ENCODE data around the gene NR5A2. TPM values are rescaled to one million over a fixed set of nuclear protein-coding genes. Genes with fewer than 3 reads are reported as not detected.

The NR5A2 gene
- total RNA-seq, result not detected in 2 replicates

DNA sequence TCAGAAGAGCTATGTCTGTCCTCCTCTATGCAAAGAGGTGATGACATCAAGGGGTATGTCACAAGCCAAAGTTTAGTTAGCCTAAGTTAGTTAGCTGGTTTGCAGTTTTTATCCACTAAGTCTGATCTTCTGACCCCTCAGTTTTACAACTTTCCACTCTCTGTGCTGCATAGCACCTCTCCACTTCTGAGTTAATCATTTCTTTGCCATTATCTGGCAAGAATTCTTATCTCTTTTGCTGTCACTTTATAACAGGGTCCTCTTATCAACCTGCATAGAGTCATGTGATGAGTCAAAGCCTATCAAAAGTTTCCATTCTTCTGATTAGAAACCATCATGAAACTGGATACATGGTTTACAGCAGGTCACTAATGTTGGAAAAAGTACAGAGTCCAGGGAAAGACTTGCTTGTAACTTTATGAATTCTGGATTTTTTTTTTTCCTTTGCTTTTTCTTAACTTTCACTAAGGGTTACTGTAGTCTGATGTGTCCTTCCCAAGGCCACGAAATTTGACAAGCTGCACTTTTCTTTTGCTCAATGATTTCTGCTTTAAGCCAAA is at the start of gene NR5A2:
NR5A2 (plus strand) TSS at position 447 of the 560 bp plus-strand sequence. CDS start 138 bp downstream, outside the sequence.
- peaks cover 8% of the 10 kb centered on the region for H3K27me3 ChIP-seq (ENCODE audit: control insufficient read depth, insufficient read depth, low read length)
- no peak for TF ChIP-seq CTCF (IDR thresholded peaks at IDR 0.05; ENCODE audit: insufficient read depth, low read length, severe bottlenecking)
- DNase-seq (ENCODE audit: low read depth), result no peak
- no peak within 1 kb of the TSS for H3K4me3 ChIP-seq (ENCODE audit: low read depth, low read length)
- no peak for FAIRE-seq
- no peaks in the 10 kb centered on the region for H3K36me3 ChIP-seq (ENCODE audit: control insufficient read depth, insufficient read depth, low read length)

DNA sequence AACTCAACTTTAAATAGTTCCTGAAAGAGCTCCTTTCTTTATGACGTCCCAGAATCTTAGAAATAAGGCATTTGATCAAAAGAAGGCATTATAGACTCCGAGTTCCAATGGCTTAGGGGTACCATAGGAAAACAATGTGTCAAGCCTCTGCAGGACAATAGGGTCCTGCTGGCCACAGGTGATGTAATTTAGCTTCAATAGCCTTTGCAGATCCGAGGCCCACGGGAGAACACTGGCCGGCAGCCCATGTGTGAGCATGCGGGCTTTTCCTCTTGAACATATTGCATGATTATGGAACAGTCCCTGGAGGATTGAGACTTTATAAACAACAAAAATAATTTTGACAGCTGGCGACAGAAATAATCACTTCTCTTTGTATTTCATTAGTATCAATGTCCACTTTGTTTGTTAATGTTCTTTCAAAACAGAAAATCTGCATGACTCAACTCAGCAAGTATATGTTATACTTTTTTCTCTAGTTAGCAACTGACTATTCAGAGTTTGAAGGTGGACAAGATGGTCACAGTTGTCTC is 49.0 kb upstream of the NR5A2 start:
- H3K4me3 ChIP-seq (ENCODE audit: low read depth, low read length), result no peak overlapping the region
- DNase-seq (ENCODE audit: low read depth) (no peak), FAIRE-seq (no peak)
- no peaks in the 10 kb centered on the region for H3K27me3 ChIP-seq (ENCODE audit: control insufficient read depth, insufficient read depth, low read length)
- no peaks in the 10 kb centered on the region for H3K36me3 ChIP-seq (ENCODE audit: control insufficient read depth, insufficient read depth, low read length)
- TF ChIP-seq CTCF (IDR thresholded peaks at IDR 0.05; ENCODE audit: insufficient read depth, low read length, severe bottlenecking), result no peak

GRCh38 chr1:199979071-199979470 is 48.4 kb upstream of the NR5A2 start:
- DNase-seq (ENCODE audit: low read depth) (no peak), FAIRE-seq (no peak)
- Histone ChIP-seq H3K36me3 (ENCODE audit: control insufficient read depth, insufficient read depth, low read length) (no peaks in the 10 kb centered on the region), H3K27me3 (ENCODE audit: control insufficient read depth, insufficient read depth, low read length) (no peaks in the 10 kb centered on the region), H3K4me3 (ENCODE audit: low read depth, low read length) (no peak overlapping the region)
- TF ChIP-seq CTCF (IDR thresholded peaks at IDR 0.05; ENCODE audit: insufficient read depth, low read length, severe bottlenecking), result no peak

DNA sequence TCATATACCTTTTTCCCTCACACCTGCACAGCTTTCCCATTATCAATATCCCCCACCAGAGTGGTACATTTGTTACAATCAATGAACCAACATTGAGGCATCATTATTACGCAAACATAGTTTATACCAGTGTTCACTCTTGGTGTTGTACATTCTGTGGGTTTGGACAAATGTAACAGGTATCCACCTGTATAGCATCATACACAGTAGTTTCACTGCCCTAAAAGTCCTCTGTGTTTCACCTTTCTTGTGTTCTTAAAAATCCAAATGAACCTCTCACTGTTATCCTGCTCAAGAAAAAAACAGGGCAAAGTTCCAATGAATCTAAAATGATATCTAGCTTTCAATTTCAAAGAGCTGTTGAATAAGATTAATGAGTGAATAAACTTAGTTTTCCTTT is 45.9 kb upstream of the NR5A2 start:
- Histone ChIP-seq H3K4me3 (ENCODE audit: low read depth, low read length) (no peak overlapping the region), H3K36me3 (ENCODE audit: control insufficient read depth, insufficient read depth, low read length) (no peaks in the 10 kb centered on the region), H3K27me3 (ENCODE audit: control insufficient read depth, insufficient read depth, low read length) (no peaks in the 10 kb centered on the region)
- FAIRE-seq, result no peak
- DNase-seq (ENCODE audit: low read depth), result no peak
- TF ChIP-seq CTCF (IDR thresholded peaks at IDR 0.05; ENCODE audit: insufficient read depth, low read length, severe bottlenecking), result no peak

- no peak for DNase-seq (ENCODE audit: low read depth)
- FAIRE-seq, result no peak
- no peak for TF ChIP-seq CTCF (IDR thresholded peaks at IDR 0.05; ENCODE audit: insufficient read depth, low read length, severe bottlenecking)
Measured at GRCh38 chr1:199982606-199983005, 44.9 kb upstream of the NR5A2 start.

DNA sequence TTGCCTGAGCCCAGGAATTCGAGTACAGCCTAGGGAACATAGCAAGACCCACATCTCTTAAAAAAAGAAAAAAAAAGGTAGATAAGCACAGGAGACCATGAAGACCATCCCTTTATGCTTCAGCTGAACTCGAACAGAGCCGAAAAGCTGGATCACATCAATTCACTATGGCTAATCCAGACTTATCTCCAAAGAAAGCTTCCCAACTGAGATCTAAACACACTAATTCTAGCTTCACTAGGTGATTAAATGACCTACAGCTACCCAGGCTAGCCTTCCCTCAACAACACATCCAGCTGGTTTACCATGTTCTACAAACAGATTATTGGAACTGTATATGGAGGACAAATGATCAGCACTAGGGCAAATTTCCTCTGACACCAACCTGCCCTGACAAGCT is 44.0 kb upstream of the NR5A2 start:
- DNase-seq (ENCODE audit: low read depth) (no peak), FAIRE-seq (no peak)
- H3K36me3 ChIP-seq (ENCODE audit: control insufficient read depth, insufficient read depth, low read length), result no peaks in the 10 kb centered on the region

More at GRCh38 chr1:199982606-199983005, 44.9 kb upstream of the NR5A2 start:
- Histone ChIP-seq H3K36me3 (ENCODE audit: control insufficient read depth, insufficient read depth, low read length) (no peaks in the 10 kb centered on the region), H3K27me3 (ENCODE audit: control insufficient read depth, insufficient read depth, low read length) (no peaks in the 10 kb centered on the region), H3K4me3 (ENCODE audit: low read depth, low read length) (no peak overlapping the region)

More for the DNA sequence above, 44.0 kb upstream of the NR5A2 start:
- TF ChIP-seq CTCF (IDR thresholded peaks at IDR 0.05; ENCODE audit: insufficient read depth, low read length, severe bottlenecking), result no peak
- Histone ChIP-seq H3K27me3 (ENCODE audit: control insufficient read depth, insufficient read depth, low read length) (no peaks in the 10 kb centered on the region), H3K4me3 (ENCODE audit: low read depth, low read length) (no peak overlapping the region)
